HepG2 (cell line): ENCODE results near the gene CC2D1B.

Experiments used
- CCDC6 ChIP-seq: sonication (generic); formaldehyde crosslinking; IDR thresholded peaks from 2 replicates; pipeline ENCODE4 v1.8.1; 2022; ENCODE audit warnings: mild to moderate bottlenecking, missing genetic modification reagents, moderate library complexity
- CTCF ChIP-seq: sonication (generic); formaldehyde crosslinking; IDR thresholded peaks from 2 replicates; pipeline ENCODE4 v1.5.0; 2020; ENCODE audit warnings: mild to moderate bottlenecking, missing genetic modification reagents, moderate library complexity
- EZH2 ChIP-seq: conservative IDR thresholded peaks from 2 replicates; pipeline ENCODE4 v1.6.1; 2012; ENCODE audit warnings: mild to moderate bottlenecking, low read depth, low read length, moderate library complexity
- JUND ChIP-seq: sonication (generic); formaldehyde crosslinking; IDR thresholded peaks from 2 replicates; pipeline ENCODE4 v1.8.0; 2022; ENCODE audit warnings: mild to moderate bottlenecking, missing genetic modification reagents
- MEIS2 ChIP-seq: sonication (generic); formaldehyde crosslinking; IDR thresholded peaks from 2 replicates; pipeline ENCODE4 v1.9.0; 2021; ENCODE audit warnings: mild to moderate bottlenecking, missing genetic modification reagents
- NFYB ChIP-seq: sonication (generic); formaldehyde crosslinking; IDR thresholded peaks from 2 replicates; pipeline ENCODE4 v1.4.0; 2020; ENCODE audit warnings: missing genetic modification reagents
- SRY ChIP-seq: sonication (generic); formaldehyde crosslinking; IDR thresholded peaks from 2 replicates; pipeline ENCODE4 v1.8.0; 2022; ENCODE audit warnings: mild to moderate bottlenecking, missing genetic modification reagents
- TCF12 ChIP-seq, 2 experiments: fragments of 450-650 bp in 1 of 2; sonication (generic) in 1 of 2; formaldehyde crosslinking in 1 of 2; IDR thresholded peaks; 2 replicates each; pipeline versions ENCODE4 v1.6.1 to v1.8.0; 2017 to 2022; ENCODE audit warnings: antibody characterized with exemption in 1 of 2, mild to moderate bottlenecking in 1 of 2, missing genetic modification reagents in 1 of 2, moderate library complexity in 1 of 2
- ZC3H4 ChIP-seq: sonication (generic); formaldehyde crosslinking; IDR thresholded peaks from 2 replicates; pipeline ENCODE4 v1.4.0; 2020; ENCODE audit warnings: missing genetic modification reagents, borderline replicate concordance
- ZFP41 ChIP-seq: sonication (generic); formaldehyde crosslinking; IDR thresholded peaks from 2 replicates; pipeline ENCODE4 v1.4.0; 2020; ENCODE audit warnings: mild to moderate bottlenecking, missing genetic modification reagents, borderline replicate concordance
- ZNF274 ChIP-seq: sonication (generic); formaldehyde crosslinking; IDR thresholded peaks from 2 replicates; pipeline ENCODE4 v1.5.1; 2020; ENCODE audit warnings: mild to moderate bottlenecking, missing genetic modification reagents
- ZNF790 ChIP-seq: sonication (generic); formaldehyde crosslinking; IDR thresholded peaks from 2 replicates; pipeline ENCODE4 v1.8.0; 2022; ENCODE audit warnings: missing genetic modification reagents, mild to moderate bottlenecking, borderline replicate concordance

GRCh38 chr1:52360595-52360968 lies 5.4 kb downstream of the CC2D1B start:
- TF ChIP-seq ZC3H4 (CRISPR knock-in tag) (no peak), CCDC6 (no peak), TCF12 (IDR thresholded peaks at IDR 0.05) (no peak), TCF12 (CRISPR knock-in tag; IDR thresholded peaks at IDR 0.05) (no peak), ZFP41 (CRISPR knock-in tag) (no peak), ZNF274 (CRISPR knock-in tag) (no peak), ZNF790 (CRISPR knock-in tag) (no peak), NFYB (CRISPR knock-in tag) (no peak), MEIS2 (CRISPR knock-in tag) (no peak), SRY (no peak), CTCF (CRISPR knock-in tag) (no peak), EZH2 (no peak), JUND (CRISPR knock-in tag) (no peak)
